Activated naive CD4-positive, alpha-beta T cell treated with anti-CD3 and anti-CD28 coated beads for 36 hours (primary cell): ENCODE measurements around the gene SRPK2. TPM values are rescaled to one million over a fixed set of nuclear protein-coding genes. Genes with fewer than 3 reads are reported as not detected.
"Not testable (repeated sequence)": the region's sequence is repeated elsewhere in the genome, so short reads cannot be mapped to it uniquely, and the experiment has no call there.

Experiments
- CTCF ChIA-PET: fragments of 350-600 bp; sonication (Branson Sonifier 250); formaldehyde crosslinking; loops from one replicate; lab custom pipeline; 2021; ENCODE audit warnings: antibody characterized with exemption; lab: Charles Lee
- DNase-seq: peaks from one replicate; pipeline ENCODE4 v3.0.0-alpha.2; 2020
- H3K27ac Mint-ChIP-seq: one replicate; pipeline ENCODE4 v1.8.0; 2021; ENCODE audit warnings: mild to moderate bottlenecking, mixed read lengths
- H3K27me3 Mint-ChIP-seq: one replicate; pipeline ENCODE4 v1.8.0; 2021; ENCODE audit warnings: low read depth, mixed read lengths
- H3K36me3 Mint-ChIP-seq: one replicate; pipeline ENCODE4 v1.8.0; 2021; ENCODE audit warnings: low read depth, mixed read lengths
- H3K4me1 Mint-ChIP-seq: one replicate; pipeline ENCODE4 v1.8.0; 2021; ENCODE audit warnings: low read depth, mixed read lengths
- H3K4me3 Mint-ChIP-seq: one replicate; pipeline ENCODE4 v1.8.0; 2021; ENCODE audit warnings: mild to moderate bottlenecking, moderate library complexity, mixed read lengths
- H3K9me3 Mint-ChIP-seq: one replicate; pipeline ENCODE4 v1.8.0; 2021; ENCODE audit warnings: mixed read lengths
- intact Hi-C: fragments of 100-400 bp; cut with micrococcal nuclease; formaldehyde crosslinking; loops from one replicate; pipeline ENCODE4 v1.15.1; 2023
- total RNA-seq, 2 experiments: library from RNA; stranded (reverse); gene quantifications; one replicate each; pipeline ENCODE4 v1.2.3, GENCODE V29; 2021

SRPK2 gene
- total RNA-seq, 2 experiments from 2014 or later, result 41.1 to 43.3 TPM

DNA sequence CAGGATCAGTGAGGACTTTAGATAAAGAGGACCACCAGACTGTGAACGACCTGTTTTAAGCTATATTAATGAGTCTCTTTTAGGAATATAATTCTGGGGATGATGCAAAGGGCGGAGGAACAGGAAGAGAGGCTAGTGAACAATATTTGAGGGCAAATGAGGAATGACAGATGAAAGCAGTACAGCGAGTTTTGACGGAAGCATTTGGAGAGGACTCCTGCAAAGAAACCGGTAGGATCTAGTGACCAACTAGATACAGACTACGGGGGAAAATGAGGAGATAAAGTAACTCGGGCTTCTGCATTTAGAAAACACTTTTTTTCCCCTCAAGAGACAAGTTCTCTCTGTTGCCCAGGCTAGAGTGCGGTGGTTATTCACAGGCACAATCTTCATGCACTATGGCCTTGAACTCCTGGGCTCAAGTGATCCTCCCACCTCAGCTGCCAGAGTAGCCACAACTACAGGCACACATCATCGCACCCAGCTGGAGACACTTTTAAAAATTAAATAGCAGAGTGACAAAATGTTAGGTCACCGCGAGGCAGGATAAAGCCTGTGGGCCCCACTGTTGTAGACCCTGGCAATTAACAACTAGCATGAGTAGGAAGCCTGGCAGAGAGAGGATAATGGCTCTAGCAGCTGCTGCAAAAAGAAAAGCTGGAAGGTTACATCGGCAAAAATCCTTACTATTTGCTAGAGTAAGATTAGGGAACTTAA, 143.2 kb downstream of the SRPK2 start:
- H3K36me3 Mint-ChIP-seq, result no peaks in the 10 kb centered on the region
- H3K27ac Mint-ChIP-seq, result no peak overlapping the region
- DNase-seq, result no peak
- CTCF ChIA-PET, result no interaction called here
- H3K27me3 Mint-ChIP-seq, result no peaks in the 10 kb centered on the region
- peaks cover 19% of the 10 kb centered on the region for H3K4me1 Mint-ChIP-seq
- H3K9me3 Mint-ChIP-seq, result no peaks in the 10 kb centered on the region
- intact Hi-C loops, result no loop called here
- H3K4me3 Mint-ChIP-seq, result no peak overlapping the region

DNA sequence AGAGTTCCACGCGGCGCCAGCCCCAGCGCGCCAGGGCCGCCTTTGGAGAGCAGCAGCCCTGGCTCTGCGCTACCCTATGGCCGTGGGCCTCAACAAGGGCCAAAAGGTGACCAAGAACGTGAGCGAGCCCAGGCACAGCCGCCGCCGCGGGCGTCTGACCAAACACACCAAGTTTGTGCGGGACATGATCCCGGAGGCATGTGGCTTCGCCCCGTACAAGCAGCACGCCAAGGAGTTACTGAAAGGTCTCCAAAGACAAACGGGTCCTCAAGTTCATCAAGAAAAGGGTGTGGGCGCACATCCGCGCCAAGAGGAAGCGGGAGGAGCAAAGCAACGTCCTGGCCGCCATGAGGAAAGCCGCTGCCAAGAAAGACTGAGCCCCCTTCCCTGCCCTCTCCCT, 144.1 kb downstream of the SRPK2 start:
- CTCF ChIA-PET, result no interaction called here

DNA sequence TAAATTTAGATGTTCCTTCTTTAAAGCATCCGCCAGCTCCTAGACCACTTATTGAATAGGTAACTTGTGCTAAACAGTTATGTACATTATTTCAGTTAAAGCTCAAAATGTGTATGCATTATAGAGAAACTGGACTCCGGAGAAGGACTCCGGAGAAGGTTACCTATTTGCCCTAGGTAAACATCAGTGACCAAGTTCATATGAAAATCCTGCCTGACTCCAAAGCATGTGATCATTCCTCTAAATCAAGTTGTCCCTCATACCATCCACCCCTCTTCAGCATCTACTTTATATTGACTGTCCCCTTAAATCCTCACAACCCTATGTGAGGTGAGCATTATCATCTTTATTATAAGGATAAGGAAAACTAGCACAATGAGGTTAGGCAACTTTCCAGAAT, 147.5 kb downstream of the SRPK2 start:
- Mint-ChIP-seq H3K4me3 (no peak overlapping the region), H3K4me1 (peaks cover 36% of the 10 kb centered on the region), H3K9me3 (no peaks in the 10 kb centered on the region), H3K27me3 (no peaks in the 10 kb centered on the region), H3K36me3 (no peaks in the 10 kb centered on the region), H3K27ac (no peak overlapping the region)
- intact Hi-C loops, result no loop called here
- no peak for DNase-seq
- CTCF ChIA-PET, result interaction anchor here (0.6 kb wide), 1 partner anchor 62 kb away, joined by 3 read pairs; no protein-coding TSS in a partner anchor

More for the DNA sequence above, 144.1 kb downstream of the SRPK2 start:
- Mint-ChIP-seq H3K4me1 (peaks cover 25% of the 10 kb centered on the region), H3K27me3 (no peaks in the 10 kb centered on the region), H3K4me3 (no peak overlapping the region), H3K27ac (no peak overlapping the region), H3K36me3 (no peaks in the 10 kb centered on the region), H3K9me3 (no peaks in the 10 kb centered on the region)
- intact Hi-C loops, result no loop called here
- no peak for DNase-seq

DNA sequence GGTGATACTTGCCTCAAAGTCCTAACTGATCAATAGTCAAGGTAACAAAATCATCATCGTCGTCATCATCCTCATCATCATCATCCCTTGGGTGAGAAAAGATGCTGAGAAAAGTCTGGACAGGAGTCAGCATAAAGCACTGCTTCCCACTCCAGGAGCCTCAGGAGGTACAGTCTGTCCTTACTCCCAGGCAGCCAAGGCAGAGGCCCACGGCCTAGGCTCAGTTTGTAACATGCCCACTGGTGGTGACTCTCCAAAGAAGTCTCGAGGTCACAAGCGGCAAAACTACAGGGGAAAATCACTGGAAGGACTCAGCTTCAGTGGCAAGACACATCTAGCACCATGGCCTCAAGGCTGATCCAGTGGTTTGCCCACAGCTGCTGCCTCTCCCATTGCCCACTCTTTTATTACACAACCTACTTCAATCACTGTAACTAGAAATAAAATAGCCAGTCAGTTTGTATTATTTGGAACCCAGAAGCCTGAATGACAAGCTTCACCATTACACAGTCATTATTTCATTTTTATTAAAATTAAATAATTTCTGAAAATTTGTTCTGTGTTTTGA, 150.4 kb downstream of the SRPK2 start:
- CTCF ChIA-PET, result interaction anchor here (1.4 kb wide), 1 partner anchor 10 kb away, joined by 3 read pairs; no protein-coding TSS in a partner anchor
- Mint-ChIP-seq H3K36me3 (no peaks in the 10 kb centered on the region), H3K4me3 (no peak overlapping the region), H3K4me1 (peaks cover 39% of the 10 kb centered on the region), H3K27ac (no peak overlapping the region), H3K27me3 (no peaks in the 10 kb centered on the region), H3K9me3 (no peaks in the 10 kb centered on the region)
- no peak for DNase-seq
- intact Hi-C loops, result no loop called here

DNA sequence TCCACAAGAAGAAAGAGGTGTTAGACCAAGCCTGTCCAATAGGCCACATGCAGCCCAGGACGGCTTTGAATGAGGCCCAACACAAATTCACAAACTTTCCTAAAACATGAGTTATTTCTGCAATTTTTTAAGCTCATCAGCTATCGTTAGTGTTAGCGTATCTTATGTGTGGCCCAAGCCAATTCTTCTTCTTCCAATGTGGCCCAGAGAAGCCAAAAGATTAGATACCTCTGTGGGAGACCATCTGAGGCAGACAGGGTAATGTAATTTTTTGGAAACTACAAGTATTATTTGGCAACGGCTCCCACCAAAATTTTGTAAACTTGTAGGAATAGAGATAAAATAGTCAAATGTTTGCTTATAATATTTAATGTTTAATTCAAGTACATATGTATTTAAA, 153.8 kb downstream of the SRPK2 start:
- no peaks in the 10 kb centered on the region for H3K27me3 Mint-ChIP-seq
- peaks cover 1% of the 10 kb centered on the region for H3K36me3 Mint-ChIP-seq
- intact Hi-C loops, result no loop called here
- H3K27ac Mint-ChIP-seq, result no peak overlapping the region
- H3K4me3 Mint-ChIP-seq, result no peak overlapping the region
- H3K4me1 Mint-ChIP-seq, result peaks cover 22% of the 10 kb centered on the region
- CTCF ChIA-PET, result no interaction called here
- DNase-seq, result no peak
- H3K9me3 Mint-ChIP-seq, result no peaks in the 10 kb centered on the region

DNA sequence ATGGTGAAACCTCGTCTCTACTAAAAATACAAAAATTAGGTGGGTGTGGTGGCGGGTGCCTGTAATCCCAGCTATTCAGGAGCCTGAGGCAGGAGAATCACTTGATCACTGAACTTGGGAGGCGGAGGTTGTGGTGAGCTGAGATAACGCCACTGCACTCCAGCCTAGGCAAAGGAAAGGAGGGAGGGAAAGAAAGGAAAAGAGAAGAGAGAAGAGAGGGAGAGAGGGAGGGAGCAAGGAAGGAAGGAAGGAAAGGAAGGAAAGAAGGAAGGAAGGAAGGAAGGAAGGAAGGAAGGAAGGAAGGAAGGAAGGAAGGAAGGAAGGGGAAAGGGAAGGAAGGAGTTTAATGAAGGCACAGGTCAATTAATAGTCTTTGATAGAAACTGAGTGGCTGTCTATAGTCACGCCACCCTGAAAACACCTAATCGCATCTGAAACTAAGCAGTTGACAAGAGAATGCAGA, 155.9 kb downstream of the SRPK2 start:
- H3K27me3 Mint-ChIP-seq, DNase-seq, H3K27ac Mint-ChIP-seq, H3K4me3 Mint-ChIP-seq, H3K36me3 Mint-ChIP-seq, intact Hi-C loops, H3K9me3 Mint-ChIP-seq: not testable (repeated sequence)
- H3K4me1 Mint-ChIP-seq, result peaks cover 14% of the 10 kb centered on the region
- CTCF ChIA-PET, result interaction anchor here (0.6 to 1.2 kb wide), 2 partner anchors 18 to 75 kb away, joined by 3 to 4 read pairs; no protein-coding TSS in a partner anchor

DNA sequence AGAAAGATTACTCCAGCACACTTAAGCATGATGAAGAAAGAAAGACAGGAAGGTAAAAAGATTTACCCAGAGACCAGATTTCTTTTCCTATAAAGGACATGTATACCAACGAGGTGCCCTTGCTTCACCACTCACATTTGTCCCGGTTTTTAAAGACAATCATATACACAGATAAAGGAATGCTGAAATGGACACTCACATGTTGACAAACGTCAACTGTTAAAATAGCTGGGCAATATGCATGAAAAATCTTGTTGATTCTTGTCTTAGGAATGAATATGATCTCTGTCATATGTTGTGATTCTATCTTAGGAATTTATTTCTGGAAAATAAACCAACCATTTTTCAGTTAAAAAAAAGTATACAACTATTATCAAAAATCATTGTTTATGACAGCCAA, 158.2 kb downstream of the SRPK2 start:
- no peak for DNase-seq
- no peaks in the 10 kb centered on the region for H3K27me3 Mint-ChIP-seq
- intact Hi-C loops, result no loop called here

DNA sequence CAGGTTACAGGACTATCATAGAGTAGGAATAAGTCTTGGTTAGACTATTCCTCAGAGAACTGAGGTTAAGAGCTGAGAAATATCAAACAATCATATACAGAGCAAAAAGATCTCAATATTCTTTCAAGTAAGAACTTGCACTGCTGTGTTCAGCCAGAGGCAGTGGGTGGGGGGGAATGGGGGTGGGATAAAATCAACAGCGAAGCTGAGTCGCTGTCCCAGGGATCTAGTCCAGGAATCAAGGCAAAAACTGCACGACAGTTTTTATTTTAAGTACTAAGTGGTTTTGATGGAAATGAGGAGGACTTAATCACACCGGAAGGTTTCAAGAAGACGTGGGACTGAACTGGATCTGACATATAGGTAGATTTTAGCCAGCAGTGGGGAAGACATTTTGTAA, 159.1 kb downstream of the SRPK2 start:
- Mint-ChIP-seq H3K36me3 (peaks cover 7% of the 10 kb centered on the region), H3K27me3 (no peaks in the 10 kb centered on the region), H3K27ac (no peak overlapping the region), H3K4me3 (no peak overlapping the region), H3K9me3 (peaks cover 5% of the 10 kb centered on the region), H3K4me1 (peaks cover 10% of the 10 kb centered on the region)
- no peak for DNase-seq
- intact Hi-C loops, result no loop called here
- CTCF ChIA-PET, result no interaction called here

More for the DNA sequence above, 158.2 kb downstream of the SRPK2 start:
- H3K27ac Mint-ChIP-seq, result no peak overlapping the region
- peaks cover 2% of the 10 kb centered on the region for H3K4me1 Mint-ChIP-seq
- CTCF ChIA-PET, result no interaction called here
- H3K9me3 Mint-ChIP-seq, result peaks cover 5% of the 10 kb centered on the region
- H3K4me3 Mint-ChIP-seq, result no peak overlapping the region
- H3K36me3 Mint-ChIP-seq, result peaks cover 7% of the 10 kb centered on the region

DNA sequence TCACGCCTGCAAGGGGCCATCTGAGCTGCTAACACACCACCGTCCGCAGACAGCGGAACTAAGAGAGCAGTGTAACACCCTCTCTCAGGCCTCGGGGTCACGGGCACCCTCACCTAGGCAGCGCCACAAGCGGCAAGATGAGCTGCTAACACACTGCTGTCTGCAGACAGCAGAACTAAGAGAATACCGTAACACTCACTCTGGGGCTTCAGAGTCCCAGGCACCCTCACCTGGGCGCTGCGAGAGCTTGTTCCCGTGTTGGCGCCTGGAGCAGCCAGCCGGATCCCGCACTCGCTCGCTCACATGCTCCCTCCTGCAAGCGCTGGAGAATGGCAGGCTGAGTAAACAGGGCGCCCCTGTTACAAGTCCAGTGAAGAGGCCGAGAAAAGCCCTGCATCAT, 160.2 kb downstream of the SRPK2 start:
- no peak for DNase-seq
- Mint-ChIP-seq H3K27me3 (no peaks in the 10 kb centered on the region), H3K4me3 (no peak overlapping the region), H3K27ac (no peak overlapping the region), H3K36me3 (peaks cover 7% of the 10 kb centered on the region), H3K9me3 (peaks cover 5% of the 10 kb centered on the region), H3K4me1 (peaks cover 11% of the 10 kb centered on the region)
- CTCF ChIA-PET, result interaction anchor here (0.6 to 1.3 kb wide), 2 partner anchors 10 to 127 kb away, joined by 3 read pairs; no protein-coding TSS in a partner anchor
- intact Hi-C loops, result no loop called here

DNA sequence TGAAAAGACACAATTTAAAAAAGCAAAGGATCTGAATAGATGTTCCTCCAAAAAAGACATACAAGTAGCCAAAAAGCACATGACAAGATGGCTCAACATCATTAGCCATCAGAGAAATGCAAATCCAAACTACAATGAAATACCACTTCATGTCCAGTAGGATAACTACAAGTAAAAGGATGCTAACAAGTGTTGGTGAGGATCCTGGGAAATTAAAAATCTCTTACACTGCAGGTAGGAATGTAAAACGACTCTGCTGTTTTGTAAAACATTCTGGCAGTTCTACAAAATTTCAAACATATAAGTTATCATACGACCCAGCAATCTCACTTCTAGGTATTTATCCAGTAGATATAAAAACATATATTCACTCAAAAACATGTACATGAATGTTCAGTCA, 161.3 kb downstream of the SRPK2 start:
- Mint-ChIP-seq H3K27ac (no peak overlapping the region), H3K4me3 (no peak overlapping the region), H3K9me3 (peaks cover 5% of the 10 kb centered on the region), H3K36me3 (peaks cover 7% of the 10 kb centered on the region), H3K27me3 (no peaks in the 10 kb centered on the region), H3K4me1 (peaks cover 16% of the 10 kb centered on the region)
- intact Hi-C loops, result no loop called here
- CTCF ChIA-PET, result no interaction called here
- no peak for DNase-seq

DNA sequence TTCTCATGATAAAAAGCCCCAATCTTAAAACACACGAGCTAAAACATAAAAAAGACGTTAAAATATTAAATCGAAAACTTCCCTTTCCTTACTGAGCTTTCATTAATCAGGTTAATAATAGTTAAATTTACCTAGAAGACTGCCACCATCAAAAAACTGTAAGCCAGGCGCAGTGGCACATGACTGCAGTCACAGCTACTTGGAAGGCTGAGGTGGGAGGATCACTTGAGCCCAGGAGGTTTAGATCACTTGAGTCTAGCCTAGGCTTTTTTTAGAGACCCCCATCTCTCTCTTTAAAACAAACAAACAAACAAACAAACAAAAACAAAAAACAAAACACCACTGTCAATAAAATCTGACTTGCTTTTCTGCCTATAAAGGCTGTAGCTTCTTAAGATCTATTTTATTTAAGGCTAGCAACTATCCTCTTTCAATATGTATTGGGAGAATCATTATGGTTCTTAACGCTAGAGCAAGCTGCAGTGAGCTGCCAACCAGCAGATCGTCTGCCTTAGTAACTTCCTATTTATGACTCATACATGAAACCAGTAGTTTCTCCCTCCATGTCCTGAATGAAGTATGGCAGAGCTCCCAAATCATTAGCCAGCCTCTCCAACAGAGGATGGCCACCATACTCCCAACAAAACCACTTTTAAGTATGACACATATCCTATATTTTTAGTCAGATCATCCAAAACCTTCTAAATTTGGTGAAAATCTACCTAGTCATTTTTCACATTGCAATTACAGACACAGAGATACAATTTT, 163.7 kb downstream of the SRPK2 start:
- peaks cover 5% of the 10 kb centered on the region for H3K9me3 Mint-ChIP-seq
- peak; percentile 22 for DNase-seq
- H3K36me3 Mint-ChIP-seq, result peaks cover 8% of the 10 kb centered on the region
- intact Hi-C loops, result loop anchor here (1.0 kb wide), 1 partner anchor 20 kb away; no protein-coding TSS in a partner anchor
- H3K4me1 Mint-ChIP-seq, result peaks cover 23% of the 10 kb centered on the region
- H3K4me3 Mint-ChIP-seq, result no peak overlapping the region
- CTCF ChIA-PET, result interaction anchor here (1.0 kb wide), 1 partner anchor 63 kb away, joined by 3 read pairs; no protein-coding TSS in a partner anchor
- no peak overlapping the region for H3K27ac Mint-ChIP-seq
- no peaks in the 10 kb centered on the region for H3K27me3 Mint-ChIP-seq

DNA sequence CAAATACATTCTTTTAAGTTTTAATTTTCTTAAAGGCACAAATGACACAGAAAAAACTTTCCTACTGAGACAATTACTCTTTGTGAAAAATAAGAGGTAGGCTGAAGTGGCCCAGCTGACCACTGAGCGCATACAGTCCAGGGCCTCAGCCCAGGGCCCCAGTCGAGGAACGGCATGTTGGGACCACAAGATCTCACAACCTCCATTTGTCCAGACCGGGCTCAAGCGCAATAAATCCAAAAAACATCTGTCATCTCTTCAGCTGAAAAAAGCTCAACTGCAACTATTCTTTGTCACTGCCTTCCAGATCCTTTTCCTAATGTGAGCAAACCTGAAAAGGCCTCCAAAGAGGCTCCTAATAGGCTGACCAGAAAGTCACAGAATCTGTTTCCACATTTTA, 165.8 kb downstream of the SRPK2 start:
- H3K9me3 Mint-ChIP-seq, result peaks cover 3% of the 10 kb centered on the region
- no peak for DNase-seq
- no peaks in the 10 kb centered on the region for H3K27me3 Mint-ChIP-seq
- H3K27ac Mint-ChIP-seq, result no peak overlapping the region
- H3K36me3 Mint-ChIP-seq, result peaks cover 2% of the 10 kb centered on the region
- intact Hi-C loops, result no loop called here
- no peak overlapping the region for H3K4me3 Mint-ChIP-seq
- H3K4me1 Mint-ChIP-seq, result peaks cover 26% of the 10 kb centered on the region
- CTCF ChIA-PET, result interaction anchor here (1.1 kb wide), 1 partner anchor 14 kb away, joined by 3 read pairs; no protein-coding TSS in a partner anchor
